ENCODE results near the gene AKT1S1.

Gene AKT1S1

GRCh38 chr19:49895566-49896297 lies 18.6 kb upstream of the AKT1S1 start:
- H3K79me2 ChIP-seq (ENCODE audit: control insufficient read depth, insufficient read depth, low read length), result no peaks in the 10 kb centered on the region
- H3K27ac ChIP-seq (ENCODE audit: low read depth, low read length), result no peak overlapping the region
- H2BK5ac ChIP-seq (ENCODE audit: low read length), result no peak overlapping the region
- H3K56ac ChIP-seq (ENCODE audit: low read length), result no peak overlapping the region
- no peaks in the 10 kb centered on the region for H3K27me3 ChIP-seq (ENCODE audit: insufficient read depth, low read length, poor library complexity)
- no peak overlapping the region for H3K4ac ChIP-seq (ENCODE audit: low read depth, low read length)
- no CpG with 5 or more reads among the region's 17 CpGs for WGBS (ENCODE audit: extremely low coverage, insufficient coverage, low lambda C conversion rate)
- no peak for DNase-seq
- no peak overlapping the region for H3K9ac ChIP-seq (ENCODE audit: low read length)
- no peak overlapping the region for H3K4me2 ChIP-seq (ENCODE audit: low read length)
- H3K4me1 ChIP-seq (ENCODE audit: control insufficient read depth, low read depth, low read length), result no peaks in the 10 kb centered on the region
- H2BK15ac ChIP-seq (replicated peaks; ENCODE audit: low read depth), result no peak overlapping the region
- no peak overlapping the region for H2AK5ac ChIP-seq (ENCODE audit: low read length)
- H4K8ac ChIP-seq (ENCODE audit: low read depth, low read length), result no peak overlapping the region
- no peak overlapping the region for H4K5ac ChIP-seq (ENCODE audit: low read length)
- H2BK120ac ChIP-seq (ENCODE audit: low read depth, low read length), result no peak overlapping the region
- no peak overlapping the region for H3K4me3 ChIP-seq (ENCODE audit: low read length)
- no peaks in the 10 kb centered on the region for H3K79me1 ChIP-seq (ENCODE audit: low read length)
- no peak overlapping the region for H3K23ac ChIP-seq (ENCODE audit: low read length)
- no peaks in the 10 kb centered on the region for H3K36me3 ChIP-seq (ENCODE audit: control insufficient read depth, insufficient read depth, low read length)
- H3K18ac ChIP-seq (ENCODE audit: low read length), result no peak overlapping the region

GRCh38 chr19:49894879-49895565 lies 17.9 kb upstream of the AKT1S1 start:
- H3K4me1 ChIP-seq (ENCODE audit: control insufficient read depth, low read depth, low read length), result no peaks in the 10 kb centered on the region
- no peak overlapping the region for H2BK5ac ChIP-seq (ENCODE audit: low read length)
- H3K56ac ChIP-seq (ENCODE audit: low read length), result no peak overlapping the region
- DNase-seq, result no peak
- H3K18ac ChIP-seq (ENCODE audit: low read length), result no peak overlapping the region
- no peak overlapping the region for H3K27ac ChIP-seq (ENCODE audit: low read depth, low read length)
- no peak overlapping the region for H3K9ac ChIP-seq (ENCODE audit: low read length)
- no peaks in the 10 kb centered on the region for H3K79me2 ChIP-seq (ENCODE audit: control insufficient read depth, insufficient read depth, low read length)
- H2BK120ac ChIP-seq (ENCODE audit: low read depth, low read length), result no peak overlapping the region
- H4K8ac ChIP-seq (ENCODE audit: low read depth, low read length), result no peak overlapping the region
- no peak overlapping the region for H2AK5ac ChIP-seq (ENCODE audit: low read length)
- no CpG with 5 or more reads among the region's 17 CpGs for WGBS (ENCODE audit: extremely low coverage, insufficient coverage, low lambda C conversion rate)
- no peak overlapping the region for H2BK15ac ChIP-seq (replicated peaks; ENCODE audit: low read depth)
- H3K4me3 ChIP-seq (ENCODE audit: low read length), result no peak overlapping the region
- H3K4ac ChIP-seq (ENCODE audit: low read depth, low read length), result no peak overlapping the region
- H3K79me1 ChIP-seq (ENCODE audit: low read length), result no peaks in the 10 kb centered on the region
- H3K4me2 ChIP-seq (ENCODE audit: low read length), result no peak overlapping the region
- H3K23ac ChIP-seq (ENCODE audit: low read length), result no peak overlapping the region
- H4K5ac ChIP-seq (ENCODE audit: low read length), result no peak overlapping the region
- H3K36me3 ChIP-seq (ENCODE audit: control insufficient read depth, insufficient read depth, low read length), result no peaks in the 10 kb centered on the region
- H3K27me3 ChIP-seq (ENCODE audit: insufficient read depth, low read length, poor library complexity), result no peaks in the 10 kb centered on the region

GRCh38 chr19:49894011-49894664 lies 17.0 kb upstream of the AKT1S1 start:
- H3K18ac ChIP-seq (ENCODE audit: low read length), result no peak overlapping the region
- no peaks in the 10 kb centered on the region for H3K79me2 ChIP-seq (ENCODE audit: control insufficient read depth, insufficient read depth, low read length)
- H4K5ac ChIP-seq (ENCODE audit: low read length), result no peak overlapping the region
- WGBS (ENCODE audit: extremely low coverage, insufficient coverage, low lambda C conversion rate), result no CpG with 5 or more reads among the region's 18 CpGs
- H3K56ac ChIP-seq (ENCODE audit: low read length), result no peak overlapping the region
- no peak overlapping the region for H3K4ac ChIP-seq (ENCODE audit: low read depth, low read length)
- H3K4me1 ChIP-seq (ENCODE audit: control insufficient read depth, low read depth, low read length), result no peaks in the 10 kb centered on the region
- no peak overlapping the region for H2BK5ac ChIP-seq (ENCODE audit: low read length)
- no peak overlapping the region for H3K27ac ChIP-seq (ENCODE audit: low read depth, low read length)
- no peak overlapping the region for H2AK5ac ChIP-seq (ENCODE audit: low read length)
- H3K4me3 ChIP-seq (ENCODE audit: low read length), result no peak overlapping the region
- H3K27me3 ChIP-seq (ENCODE audit: insufficient read depth, low read length, poor library complexity), result no peaks in the 10 kb centered on the region
- no peak overlapping the region for H3K9ac ChIP-seq (ENCODE audit: low read length)
- no peak overlapping the region for H3K23ac ChIP-seq (ENCODE audit: low read length)
- H3K4me2 ChIP-seq (ENCODE audit: low read length), result no peak overlapping the region
- no peak overlapping the region for H2BK120ac ChIP-seq (ENCODE audit: low read depth, low read length)
- no peak overlapping the region for H2BK15ac ChIP-seq (replicated peaks; ENCODE audit: low read depth)
- no peak for DNase-seq
- no peak overlapping the region for H4K8ac ChIP-seq (ENCODE audit: low read depth, low read length)
- no peaks in the 10 kb centered on the region for H3K79me1 ChIP-seq (ENCODE audit: low read length)
- no peaks in the 10 kb centered on the region for H3K36me3 ChIP-seq (ENCODE audit: control insufficient read depth, insufficient read depth, low read length)

- Histone ChIP-seq H3K27ac (ENCODE audit: low read depth, low read length) (no peak overlapping the region), H3K18ac (ENCODE audit: low read length) (no peak overlapping the region), H3K36me3 (ENCODE audit: control insufficient read depth, insufficient read depth, low read length) (no peaks in the 10 kb centered on the region), H3K4me2 (ENCODE audit: low read length) (no peak overlapping the region), H2AK5ac (ENCODE audit: low read length) (no peak overlapping the region), H3K56ac (ENCODE audit: low read length) (no peak overlapping the region), H3K27me3 (ENCODE audit: insufficient read depth, low read length, poor library complexity) (no peaks in the 10 kb centered on the region), H3K23ac (ENCODE audit: low read length) (no peak overlapping the region), H3K4me1 (ENCODE audit: control insufficient read depth, low read depth, low read length) (no peaks in the 10 kb centered on the region), H3K9ac (ENCODE audit: low read length) (no peak overlapping the region), H2BK15ac (replicated peaks; ENCODE audit: low read depth) (no peak overlapping the region), H4K8ac (ENCODE audit: low read depth, low read length) (no peak overlapping the region), H3K79me1 (ENCODE audit: low read length) (no peaks in the 10 kb centered on the region), H2BK5ac (ENCODE audit: low read length) (no peak overlapping the region), H3K79me2 (ENCODE audit: control insufficient read depth, insufficient read depth, low read length) (no peaks in the 10 kb centered on the region), H3K4me3 (ENCODE audit: low read length) (no peak overlapping the region), H3K4ac (ENCODE audit: low read depth, low read length) (no peak overlapping the region), H2BK120ac (ENCODE audit: low read depth, low read length) (no peak overlapping the region), H4K5ac (ENCODE audit: low read length) (no peak overlapping the region)
- no peak for DNase-seq
- WGBS (ENCODE audit: extremely low coverage, insufficient coverage, low lambda C conversion rate), result no CpG with 5 or more reads among the region's 1 CpG
Observed at GRCh38 chr19:49892716-49893115, 15.6 kb upstream of the AKT1S1 start.

- Histone ChIP-seq H3K9ac (ENCODE audit: low read length) (no peak overlapping the region), H3K4me3 (ENCODE audit: low read length) (no peak overlapping the region), H3K36me3 (ENCODE audit: control insufficient read depth, insufficient read depth, low read length) (no peaks in the 10 kb centered on the region), H2AK5ac (ENCODE audit: low read length) (no peak overlapping the region), H3K4ac (ENCODE audit: low read depth, low read length) (no peak overlapping the region), H3K27ac (ENCODE audit: low read depth, low read length) (no peak overlapping the region), H3K56ac (ENCODE audit: low read length) (no peak overlapping the region), H3K18ac (ENCODE audit: low read length) (no peak overlapping the region), H2BK15ac (replicated peaks; ENCODE audit: low read depth) (no peak overlapping the region), H3K79me1 (ENCODE audit: low read length) (no peaks in the 10 kb centered on the region), H3K4me1 (ENCODE audit: control insufficient read depth, low read depth, low read length) (no peaks in the 10 kb centered on the region), H2BK120ac (ENCODE audit: low read depth, low read length) (no peak overlapping the region), H3K23ac (ENCODE audit: low read length) (no peak overlapping the region), H3K27me3 (ENCODE audit: insufficient read depth, low read length, poor library complexity) (no peaks in the 10 kb centered on the region), H4K5ac (ENCODE audit: low read length) (no peak overlapping the region), H3K79me2 (ENCODE audit: control insufficient read depth, insufficient read depth, low read length) (no peaks in the 10 kb centered on the region), H4K8ac (ENCODE audit: low read depth, low read length) (no peak overlapping the region), H2BK5ac (ENCODE audit: low read length) (no peak overlapping the region), H3K4me2 (ENCODE audit: low read length) (no peak overlapping the region)
- DNase-seq, result no peak
- WGBS (ENCODE audit: extremely low coverage, insufficient coverage, low lambda C conversion rate), result no CpG with 5 or more reads among the region's 17 CpGs
Observed at GRCh38 chr19:49891393-49891792, 14.2 kb upstream of the AKT1S1 start.
